Measurements from ENCODE around the gene CDR2. TPM values are rescaled to one million over a fixed set of nuclear protein-coding genes. Genes with fewer than 3 reads are reported as not detected.

CDR2 gene
- total RNA-seq, 4 donors from 2014 or later = 6.6 to 21.4 (median 8.7) TPM

DNA sequence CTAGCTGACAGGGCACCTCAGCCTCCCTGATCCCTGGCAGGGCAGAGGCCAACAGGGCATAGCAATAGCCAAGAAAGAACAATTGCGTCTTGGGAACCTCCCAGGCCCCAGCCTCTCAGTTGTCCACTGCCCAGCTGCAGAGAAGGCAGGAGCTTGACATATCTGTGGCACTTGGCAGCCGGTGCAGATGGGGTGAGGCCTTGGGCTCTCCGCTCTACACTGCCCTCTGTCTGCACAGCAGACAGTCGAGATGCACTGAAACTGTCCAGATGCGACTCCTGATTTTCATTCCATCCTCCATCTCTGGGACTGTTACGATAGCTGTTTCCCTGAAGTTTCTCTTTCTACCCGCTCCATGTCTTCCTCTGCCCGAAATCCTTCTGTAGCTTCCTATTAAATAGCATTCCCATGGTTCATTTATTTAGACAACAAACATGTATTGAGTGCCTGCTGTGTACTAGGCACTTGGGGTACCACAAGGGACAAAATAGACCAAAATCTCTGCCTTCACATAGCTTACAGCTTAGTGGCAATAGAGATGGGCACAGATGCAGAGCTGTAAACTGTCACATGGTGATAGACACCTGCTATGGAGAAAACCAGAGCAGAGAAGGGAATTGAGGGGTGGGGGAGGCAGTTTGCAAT, 73.9 kb downstream of the CDR2 start:
- DNase-seq = no peak
- no peaks in the 10 kb centered on the region for H3K9me3 ChIP-seq
- peak overlapping the region in 1 of 4 donors; percentile 17 for H3K27ac ChIP-seq
- H3K36me3 ChIP-seq = peaks cover 4 to 34% (median 16%) of the 10 kb centered on the region in 3 donors
- WGBS, 2 donors = 33 to 34% methylated on average over 7 to 8 of the region's 8 CpGs
- peak overlapping the region in 1 of 4 donors; percentile 1 for H3K4me3 ChIP-seq
- H3K27me3 ChIP-seq = no peaks in the 10 kb centered on the region
- TF ChIP-seq, protein P1, sequence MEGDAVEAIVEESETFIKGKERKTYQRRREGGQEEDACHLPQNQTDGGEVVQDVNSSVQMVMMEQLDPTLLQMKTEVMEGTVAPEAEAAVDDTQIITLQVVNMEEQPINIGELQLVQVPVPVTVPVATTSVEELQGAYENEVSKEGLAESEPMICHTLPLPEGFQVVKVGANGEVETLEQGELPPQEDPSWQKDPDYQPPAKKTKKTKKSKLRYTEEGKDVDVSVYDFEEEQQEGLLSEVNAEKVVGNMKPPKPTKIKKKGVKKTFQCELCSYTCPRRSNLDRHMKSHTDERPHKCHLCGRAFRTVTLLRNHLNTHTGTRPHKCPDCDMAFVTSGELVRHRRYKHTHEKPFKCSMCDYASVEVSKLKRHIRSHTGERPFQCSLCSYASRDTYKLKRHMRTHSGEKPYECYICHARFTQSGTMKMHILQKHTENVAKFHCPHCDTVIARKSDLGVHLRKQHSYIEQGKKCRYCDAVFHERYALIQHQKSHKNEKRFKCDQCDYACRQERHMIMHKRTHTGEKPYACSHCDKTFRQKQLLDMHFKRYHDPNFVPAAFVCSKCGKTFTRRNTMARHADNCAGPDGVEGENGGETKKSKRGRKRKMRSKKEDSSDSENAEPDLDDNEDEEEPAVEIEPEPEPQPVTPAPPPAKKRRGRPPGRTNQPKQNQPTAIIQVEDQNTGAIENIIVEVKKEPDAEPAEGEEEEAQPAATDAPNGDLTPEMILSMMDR (IDR thresholded peaks at IDR 0.05) = peak; percentile 39 to 67 (median 53)
- TF ChIP-seq POLR2A (IDR thresholded peaks at IDR 0.05) = no peak
- intact Hi-C loops (cut with DNase I) = no loop called here
- H3K4me1 ChIP-seq = peaks cover 13 to 57% (median 15%) of the 10 kb centered on the region in 3 donors

DNA sequence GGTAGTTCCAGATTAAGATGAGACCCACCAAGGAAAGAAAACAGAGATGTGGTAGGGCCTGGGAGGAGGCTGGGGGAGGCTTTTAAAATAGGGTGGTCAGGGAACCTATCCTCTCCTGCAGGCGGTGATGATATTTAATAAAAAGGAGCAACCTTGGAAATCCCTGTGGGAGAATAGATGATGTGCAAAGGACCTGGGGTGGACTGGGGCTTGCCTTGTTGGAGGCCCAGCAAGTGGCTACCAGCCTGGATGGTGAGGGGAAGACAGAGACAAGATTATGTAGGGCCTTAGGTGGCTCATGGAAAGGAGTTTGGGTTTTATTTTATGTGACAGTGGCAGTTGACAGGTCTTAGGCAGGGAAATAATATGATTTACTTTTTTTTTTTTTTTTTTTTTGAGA, 75.4 kb downstream of the CDR2 start:
- no peak overlapping the region for H3K4me3 ChIP-seq

GRCh38 chr16:22297871-22298733, 76.3 kb downstream of the CDR2 start:
- Histone ChIP-seq H3K27ac (peak overlapping the region; percentile 93 to 98 (median 96)), H3K36me3 (peaks cover 0 to 10% (median 4%) of the 10 kb centered on the region in 3 donors), H3K4me3 (peak overlapping the region; percentile 78 to 93 (median 88)), H3K9me3 (no peaks in the 10 kb centered on the region), H3K4me1 (peaks cover 13 to 57% (median 15%) of the 10 kb centered on the region in 3 donors), H3K27me3 (no peaks in the 10 kb centered on the region)
- intact Hi-C loops (cut with DNase I) = loop anchor here (5.0 kb wide), 2 partner anchors 91 to 296 kb away; partner anchors contain the start of genes EEF2K and PDZD9
- TF ChIP-seq, protein P1 (IDR thresholded peaks at IDR 0.05) = no peak
- TF ChIP-seq POLR2A (IDR thresholded peaks at IDR 0.05) = peak in 1 of 4 donors; percentile 39
- DNase-seq = no peak
- 0 to 1% methylated on average over 18 to 24 of the region's 39 CpGs for WGBS, 2 donors

More for the DNA sequence above, 75.4 kb downstream of the CDR2 start:
- Histone ChIP-seq H3K9me3 (no peaks in the 10 kb centered on the region), H3K36me3 (peaks cover 0 to 19% (median 6%) of the 10 kb centered on the region in 3 donors), H3K27me3 (no peaks in the 10 kb centered on the region), H3K4me1 (peaks cover 13 to 57% (median 15%) of the 10 kb centered on the region in 3 donors), H3K27ac (peak overlapping the region in 3 of 4 donors; percentile 94 to 98 (median 97))
- intact Hi-C loops (cut with DNase I) = loop anchor here (5.0 kb wide), 2 partner anchors 92 to 297 kb away; partner anchors contain the start of genes EEF2K and PDZD9
- TF ChIP-seq POLR2A (IDR thresholded peaks at IDR 0.05) = no peak
- no peak for DNase-seq
- 93% methylated on average over 1 of the region's 1 CpG for WGBS, 2 donors

DNA sequence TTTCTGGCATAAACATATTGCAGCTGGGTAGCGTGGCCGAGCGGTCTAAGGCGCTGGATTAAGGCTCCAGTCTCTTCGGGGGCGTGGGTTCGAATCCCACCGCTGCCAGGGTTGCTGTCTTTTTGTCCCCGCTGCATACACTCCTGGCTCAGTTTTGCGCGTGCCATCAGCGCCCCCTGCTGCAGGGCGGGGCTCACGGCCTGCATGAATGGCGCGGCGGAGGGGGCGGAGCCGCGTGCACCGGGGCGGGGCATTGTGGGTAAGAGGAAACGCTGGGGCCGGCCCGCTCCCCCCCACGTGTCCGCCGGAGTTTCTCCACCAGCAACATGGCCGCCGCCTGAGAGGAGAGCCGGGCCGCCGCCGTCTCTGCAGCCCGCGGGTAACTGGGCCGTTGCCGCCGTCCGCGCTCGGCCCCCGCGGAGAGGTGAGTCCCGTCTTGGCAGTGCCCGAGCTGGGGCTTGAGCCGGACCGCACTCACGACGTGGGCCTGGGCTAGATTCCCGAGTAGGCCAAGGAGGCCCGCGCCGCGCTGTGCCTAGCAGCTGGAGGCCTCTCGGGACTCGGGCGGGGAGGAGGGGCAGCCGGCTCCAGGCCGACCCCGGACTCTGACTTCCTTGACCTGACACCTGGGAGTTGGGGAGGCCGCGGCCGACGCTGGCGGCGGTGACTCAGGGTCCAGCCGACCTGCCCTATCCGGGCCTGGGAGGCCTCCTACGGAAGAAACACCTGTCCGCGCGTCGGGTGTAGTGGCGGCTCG, 77.1 kb downstream of the CDR2 start, which contains the start of gene POLR3E:
TSS of gene POLR3E (plus strand) at position 296 of the 757 bp plus-strand sequence. CDS start 5,560 bp downstream, outside the sequence.
- DNase-seq = peak; percentile 89
- peak within 1 kb of the TSS; percentile 78 to 93 (median 88) for H3K4me3 ChIP-seq
- no peaks in the 10 kb centered on the region for H3K9me3 ChIP-seq
- H3K27ac ChIP-seq = peak within 1 kb of the TSS; percentile 93 to 98 (median 96)
- no peaks in the 10 kb centered on the region for H3K27me3 ChIP-seq
- 0% methylated on average over 7 to 19 of the region's 76 CpGs for WGBS, 2 donors
- TF ChIP-seq POLR2A (IDR thresholded peaks at IDR 0.05) = peak in 3 of 4 donors; percentile 13 to 72 (median 32)
- TF ChIP-seq, protein P1 (IDR thresholded peaks at IDR 0.05) = peak; percentile 81 to 100 (median 98)
- H3K36me3 ChIP-seq = peaks cover 0 to 2% (median 0%) of the 10 kb centered on the region in 3 donors
- intact Hi-C loops (cut with DNase I) = loop anchor here (5.0 kb wide), 2 partner anchors 90 to 295 kb away; partner anchors contain the start of genes EEF2K and PDZD9
- H3K4me1 ChIP-seq = peaks cover 12 to 53% (median 13%) of the 10 kb centered on the region in 3 donors

All from esophagus squamous epithelium (tissue), 5 donors.